Ovary (tissue), 9 donors: Measurements from ENCODE around the gene RHBDD3. TPM values are rescaled to one million over a fixed set of nuclear protein-coding genes. Genes with fewer than 3 reads are reported as not detected.

Experiments
- DNase-seq, 5 donors: peaks; one replicate each; pipeline ENCODE4 v3.0.0-alpha.2; 2019 to 2020
- H3K27ac ChIP-seq, 2 donors: fragments of 200-600 bp; one replicate each; pipeline versions ENCODE4 v1.5.1 to v1.8.0; 2019 to 2022
- H3K27me3 ChIP-seq: fragments of 200-600 bp; one replicate; pipeline ENCODE4 v1.8.0; 2022
- H3K36me3 ChIP-seq: fragments of 200-600 bp; sonication (generic); one replicate; pipeline ENCODE4 v1.5.1; 2019
- H3K4me1 ChIP-seq: one replicate; pipeline ENCODE4 v1.8.1; 2013; ENCODE audit warnings: mild to moderate bottlenecking, moderate library complexity; ENCODE audit not compliant: insufficient read depth
- H3K4me3 ChIP-seq: fragments of 200-600 bp; sonication (generic); one replicate; pipeline ENCODE4 v1.5.1; 2017
- H3K9me3 ChIP-seq, 2 donors: fragments of 200-600 bp in 1 of 2; sonication (generic) in 1 of 2; one replicate each; pipeline versions ENCODE4 v1.5.1 to v1.8.1; 2013 to 2019; ENCODE audit warnings: mild to moderate bottlenecking in 1 of 2, moderate library complexity in 1 of 2
- CTCF ChIP-seq, 3 donors: fragments of 450-650 bp in 2 of 3; fragments of 200-600 bp in 1 of 3; IDR thresholded peaks; one replicate each; pipeline versions ENCODE4 v1.5.1 to v1.8.0; 2016 to 2022; ENCODE audit warnings: antibody characterized with exemption in 3 of 3, mild to moderate bottlenecking in 1 of 3
- EP300 ChIP-seq: sonication (generic); formaldehyde crosslinking; IDR thresholded peaks from one replicate; pipeline ENCODE4 v1.6.1; 2017; ENCODE audit warnings: antibody characterized with exemption
- POLR2A ChIP-seq: fragments of 450-650 bp; IDR thresholded peaks from one replicate; pipeline ENCODE4 v1.6.1; 2017; ENCODE audit warnings: antibody characterized with exemption, mild to moderate bottlenecking, moderate library complexity
- WGBS, 3 donors: extraction: QIAGEN DNeasy Blood & Tissue Kit in 1 of 3; methylation state at CpG; one replicate each; pipeline versions ENCODE4 v1.1.5 to v1.1.7; 2013 to 2017; 5-methylcytosine and 5-hydroxymethylcytosine counted together
- intact Hi-C, 4 donors: fragments of 100-400 bp; cut with DNase I; formaldehyde crosslinking; loops; one replicate each; pipeline versions ENCODE4 v1.11.0 to v1.15.1; 2022 to 2023
- polyA plus RNA-seq, 2 donors: library from polyadenylated mRNA; stranded (reverse); fragments of 200-250 nt in 1 of 2; fragments of 350-450 nt in 1 of 2; fragmentation: Illumina TruSeq in 1 of 2; extraction: RNeasy Lipid Tissue Mini Kit (QIAGEN cat#74804) in 1 of 2; gene quantifications; one replicate each; pipeline ENCODE4 v1.2.3, GENCODE V29; 2013 to 2014
- total RNA-seq, 7 donors: library from RNA; depleted of rRNA in 2 of 7; stranded (reverse); fragments of >200 nt in 2 of 7; fragmentation: NEBNext Ultra II Directional in 3 of 7; extraction: Animal tissue kit (Norgen Biotek cat#: 25700) in 3 of 7; gene quantifications; one replicate each; pipeline versions ENCODE4 v1.1.0 to v1.2.4, GENCODE V29; 2016 to 2023
- donor health status: DM: no; HTN: no; CAD: no; lungs with moderate emphysema.
- donor health status: DM: no; HTN: no; CAD: no.
- donor health status: Bipolar disorder and iron deficiency.
- donor health status: DM: yes; HTN: yes; CAD: no.
- donor health status: DM: no; HTN: no; CAD: no.
- donor health status: DM: yes; HTN: yes; CAD: no.

The RHBDD3 gene
- total and polyA plus RNA-seq, 9 donors, result 4.2 to 26.8 (median 19.4) TPM

- H3K36me3 ChIP-seq, result no peaks in the 10 kb centered on the region
- H3K27ac ChIP-seq, result no peak overlapping the region
- no peak overlapping the region for H3K4me3 ChIP-seq
- intact Hi-C loops, result no loop called here
- H3K27me3 ChIP-seq, result no peaks in the 10 kb centered on the region
- 69 to 71% (median 70%) methylated on average over 3 of the region's 3 CpGs for WGBS, 3 donors
- no peak for TF ChIP-seq EP300
- TF ChIP-seq POLR2A, result no peak
- no peak for TF ChIP-seq CTCF (IDR thresholded peaks at IDR 0.05)
- no peaks in the 10 kb centered on the region for H3K9me3 ChIP-seq
- no peak for DNase-seq
- peaks cover 2% of the 10 kb centered on the region for H3K4me1 ChIP-seq
Measured at GRCh38 chr22:29275819-29276565, 8.2 kb upstream of the RHBDD3 start.

GRCh38 chr22:29275167-29275566 is 7.4 kb upstream of the RHBDD3 start:
- Histone ChIP-seq H3K4me1 (peaks cover 4% of the 10 kb centered on the region), H3K36me3 (no peaks in the 10 kb centered on the region), H3K27me3 (no peaks in the 10 kb centered on the region), H3K4me3 (no peak overlapping the region), H3K9me3 (no peaks in the 10 kb centered on the region), H3K27ac (no peak overlapping the region)
- TF ChIP-seq POLR2A, result no peak
- TF ChIP-seq EP300, result no peak
- TF ChIP-seq CTCF (IDR thresholded peaks at IDR 0.05), result no peak
- WGBS, 3 donors, result 53 to 71% (median 62%) methylated on average over 3 of the region's 3 CpGs
- no peak for DNase-seq
- intact Hi-C loops, result no loop called here

GRCh38 chr22:29272624-29273023 is 4.8 kb upstream of the RHBDD3 start:
- Histone ChIP-seq H3K4me3 (no peak overlapping the region), H3K4me1 (peaks cover 4% of the 10 kb centered on the region), H3K9me3 (no peaks in the 10 kb centered on the region), H3K27ac (no peak overlapping the region), H3K27me3 (no peaks in the 10 kb centered on the region), H3K36me3 (no peaks in the 10 kb centered on the region)
- TF ChIP-seq POLR2A (no peak), CTCF (IDR thresholded peaks at IDR 0.05) (no peak), EP300 (no peak)
- WGBS, 3 donors, result 81 to 84% (median 83%) methylated on average over 2 of the region's 2 CpGs
- intact Hi-C loops, result no loop called here
- DNase-seq, result no peak

GRCh38 chr22:29270475-29271271 is 2.9 kb upstream of the RHBDD3 start:
- H3K27ac ChIP-seq, result no peak overlapping the region
- no peaks in the 10 kb centered on the region for H3K9me3 ChIP-seq
- intact Hi-C loops, result no loop called here
- H3K27me3 ChIP-seq, result no peaks in the 10 kb centered on the region
- DNase-seq, result no peak
- TF ChIP-seq POLR2A (no peak), CTCF (IDR thresholded peaks at IDR 0.05) (no peak), EP300 (no peak)
- 12 to 17% (median 17%) methylated on average over 9 of the region's 9 CpGs for WGBS, 3 donors
- peak overlapping the region; percentile 98 for H3K4me3 ChIP-seq
- no peaks in the 10 kb centered on the region for H3K36me3 ChIP-seq
- peaks cover 11% of the 10 kb centered on the region for H3K4me1 ChIP-seq
